ENCODE results near the gene BAZ2A. TPM values are rescaled to one million over a fixed set of nuclear protein-coding genes. Genes with fewer than 3 reads are reported as not detected.

The BAZ2A gene
- total RNA-seq, 1 donor from 2014 or later, result 71.2 TPM

- Mint-ChIP-seq H3K9me3 (ENCODE audit: low read depth) (no peaks in the 10 kb centered on the region), H3K4me3 (ENCODE audit: unreplicated experiment) (no peak overlapping the region), H3K36me3 (ENCODE audit: low read depth) (peaks cover 45% of the 10 kb centered on the region), H3K4me1 (ENCODE audit: low read depth) (no peaks in the 10 kb centered on the region), H3K27me3 (ENCODE audit: low read depth) (no peaks in the 10 kb centered on the region), H3K27ac (ENCODE audit: unreplicated experiment) (no peak overlapping the region)
- no peak for DNase-seq (ENCODE audit: low spot score)
- no peak for TF ChIP-seq CTCF (IDR thresholded peaks at IDR 0.05)
Measured at GRCh38 chr12:56616925-56617324, 13.2 kb downstream of the BAZ2A start.

- H3K4me3 Mint-ChIP-seq (ENCODE audit: unreplicated experiment), result no peak overlapping the region
- H3K9me3 Mint-ChIP-seq (ENCODE audit: low read depth), result no peaks in the 10 kb centered on the region
- no peak for TF ChIP-seq CTCF (IDR thresholded peaks at IDR 0.05)
- H3K36me3 Mint-ChIP-seq (ENCODE audit: low read depth), result peaks cover 52% of the 10 kb centered on the region
- no peak overlapping the region for H3K27ac Mint-ChIP-seq (ENCODE audit: unreplicated experiment)
- H3K4me1 Mint-ChIP-seq (ENCODE audit: low read depth), result no peaks in the 10 kb centered on the region
- H3K27me3 Mint-ChIP-seq (ENCODE audit: low read depth), result no peaks in the 10 kb centered on the region
- DNase-seq (ENCODE audit: low spot score), result no peak
Measured at GRCh38 chr12:56616244-56616643, 13.9 kb downstream of the BAZ2A start.

- Mint-ChIP-seq H3K27me3 (ENCODE audit: low read depth) (no peaks in the 10 kb centered on the region), H3K36me3 (ENCODE audit: low read depth) (peaks cover 59% of the 10 kb centered on the region), H3K9me3 (ENCODE audit: low read depth) (no peaks in the 10 kb centered on the region), H3K27ac (ENCODE audit: unreplicated experiment) (no peak overlapping the region), H3K4me3 (ENCODE audit: unreplicated experiment) (no peak overlapping the region), H3K4me1 (ENCODE audit: low read depth) (no peaks in the 10 kb centered on the region)
- no peak for TF ChIP-seq CTCF (IDR thresholded peaks at IDR 0.05)
- no peak for DNase-seq (ENCODE audit: low spot score)
Measured at GRCh38 chr12:56614627-56615026, 15.5 kb downstream of the BAZ2A start.

GRCh38 chr12:56604355-56604754, 25.8 kb downstream of the BAZ2A start:
- Mint-ChIP-seq H3K27ac (ENCODE audit: unreplicated experiment) (no peak overlapping the region), H3K9me3 (ENCODE audit: low read depth) (no peaks in the 10 kb centered on the region), H3K4me3 (ENCODE audit: unreplicated experiment) (no peak overlapping the region), H3K27me3 (ENCODE audit: low read depth) (no peaks in the 10 kb centered on the region), H3K36me3 (ENCODE audit: low read depth) (peaks cover 58% of the 10 kb centered on the region), H3K4me1 (ENCODE audit: low read depth) (no peaks in the 10 kb centered on the region)
- no peak for TF ChIP-seq CTCF (IDR thresholded peaks at IDR 0.05)
- DNase-seq (ENCODE audit: low spot score), result no peak

- Mint-ChIP-seq H3K9me3 (ENCODE audit: low read depth) (no peaks in the 10 kb centered on the region), H3K27me3 (ENCODE audit: low read depth) (no peaks in the 10 kb centered on the region), H3K36me3 (ENCODE audit: low read depth) (peaks cover 59% of the 10 kb centered on the region), H3K4me3 (ENCODE audit: unreplicated experiment) (no peak overlapping the region), H3K27ac (ENCODE audit: unreplicated experiment) (no peak overlapping the region), H3K4me1 (ENCODE audit: low read depth) (peaks cover under 1% of the 10 kb centered on the region)
- DNase-seq (ENCODE audit: low spot score), result no peak
- TF ChIP-seq CTCF (IDR thresholded peaks at IDR 0.05), result no peak
Measured at GRCh38 chr12:56602239-56602638, 27.9 kb downstream of the BAZ2A start.
